GM20431 (cell line): ENCODE results near the gene EXOC6B.
"Not testable (repeated sequence)": the region's sequence is repeated elsewhere in the genome, so short reads cannot be mapped to it uniquely, and the experiment has no call there.

Source experiments
- in situ Hi-C: fragments of 300-500 bp; cut with MseI, MboI; formaldehyde crosslinking; loops from one replicate; pipeline ENCODE4 v1.15.0; 2020; ENCODE audit warnings: low sequenced_read_pairs; ENCODE audit not compliant: unreplicated experiment

EXOC6B gene

GRCh38 chr2:72515696-72516095 lies 310.1 kb downstream of the EXOC6B start:
- in situ Hi-C loops, result no loop called here

DNA sequence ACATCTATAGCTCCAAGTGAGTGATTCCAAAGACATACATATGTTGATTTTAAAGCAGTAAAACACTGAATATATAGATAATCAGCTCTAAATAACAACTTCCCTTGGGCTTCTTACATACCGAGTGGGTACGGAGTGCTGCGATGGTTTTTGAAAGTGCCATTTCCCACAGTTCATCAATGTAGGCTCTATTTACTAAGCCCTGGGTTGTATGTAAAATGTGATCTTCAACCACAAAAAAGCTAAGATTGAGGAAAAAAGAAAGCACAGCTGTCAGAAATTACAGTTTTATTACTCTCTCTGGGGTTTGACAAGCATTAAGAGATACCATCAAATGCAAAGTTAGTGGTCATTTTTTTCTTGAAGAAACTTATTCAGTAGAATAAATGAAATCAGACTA lies 312.8 kb downstream of the EXOC6B start:
- in situ Hi-C loops, result no loop called here

DNA sequence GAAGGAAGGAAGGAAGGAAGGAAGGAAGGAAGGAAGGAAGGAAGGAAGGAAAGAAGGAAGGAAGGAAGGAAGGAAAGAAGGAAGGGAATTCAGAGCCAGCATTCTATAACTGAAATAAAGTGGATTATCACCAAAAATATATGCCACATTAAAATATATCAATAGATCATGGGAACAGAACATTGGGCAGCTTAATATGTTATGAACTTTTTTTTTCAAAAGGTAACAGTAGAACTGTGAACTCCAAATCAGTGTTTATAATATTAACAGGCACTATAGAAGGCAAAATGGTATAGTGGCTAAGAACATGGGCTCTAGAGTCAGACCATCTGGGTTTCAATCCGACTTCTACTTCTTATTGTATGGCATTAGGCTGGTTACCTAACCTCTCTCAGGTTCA lies 313.5 kb downstream of the EXOC6B start:
- in situ Hi-C loops, result no loop called here

GRCh38 chr2:72511906-72512305 lies 313.9 kb downstream of the EXOC6B start:
- in situ Hi-C loops, result no loop called here

DNA sequence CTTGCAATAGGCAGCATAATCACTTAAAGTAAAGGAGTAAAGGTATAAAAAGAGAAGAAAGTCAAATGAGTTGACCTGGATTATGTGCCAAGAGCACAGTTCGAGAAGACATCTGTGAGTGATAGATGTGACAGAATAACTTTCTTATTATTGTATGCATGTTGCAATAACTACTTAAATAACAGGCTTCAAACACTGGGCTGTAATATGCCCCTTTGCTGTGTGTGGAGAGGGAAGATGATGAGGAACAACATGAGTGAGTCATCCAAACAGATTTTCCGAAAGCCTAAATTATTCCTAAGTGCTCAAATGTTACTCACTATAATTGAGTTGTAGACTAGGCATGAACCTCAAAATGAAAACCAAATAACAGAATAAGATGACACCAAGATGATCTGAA lies 328.1 kb downstream of the EXOC6B start:
- in situ Hi-C loops, result no loop called here

- in situ Hi-C loops, result no loop called here
Observed at GRCh38 chr2:72496479-72496878, 329.4 kb downstream of the EXOC6B start.

DNA sequence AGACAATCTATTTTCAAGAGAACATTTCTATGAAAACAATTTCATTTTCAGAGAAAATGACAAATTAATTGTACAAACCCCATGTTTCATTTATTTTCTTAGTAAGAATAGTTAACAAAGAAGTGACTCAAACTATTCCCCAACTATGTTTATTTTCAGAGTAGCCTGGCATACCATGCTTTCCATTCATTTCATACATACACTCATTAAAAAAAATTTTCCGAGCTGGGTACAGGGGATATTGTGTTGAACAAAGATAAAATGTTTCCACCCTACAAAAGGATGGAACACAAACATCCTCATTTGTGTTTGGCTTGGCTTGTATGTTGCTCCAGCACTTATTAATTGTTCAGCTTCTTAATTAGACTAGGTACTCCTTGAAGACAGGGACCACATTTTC lies 331.4 kb downstream of the EXOC6B start:
- in situ Hi-C loops, result no loop called here

- in situ Hi-C loops, result not testable (repeated sequence)
Observed at GRCh38 chr2:72484622-72485021, 341.2 kb downstream of the EXOC6B start.

GRCh38 chr2:72483346-72483745 lies 342.5 kb downstream of the EXOC6B start:
- in situ Hi-C loops, result no loop called here

GRCh38 chr2:72475246-72475645 lies 350.6 kb downstream of the EXOC6B start:
- in situ Hi-C loops, result no loop called here

- in situ Hi-C loops, result no loop called here
Observed at GRCh38 chr2:72457801-72458516, 367.9 kb downstream of the EXOC6B start.

- in situ Hi-C loops, result no loop called here
Observed at GRCh38 chr2:72454189-72454588, 371.6 kb downstream of the EXOC6B start.

DNA sequence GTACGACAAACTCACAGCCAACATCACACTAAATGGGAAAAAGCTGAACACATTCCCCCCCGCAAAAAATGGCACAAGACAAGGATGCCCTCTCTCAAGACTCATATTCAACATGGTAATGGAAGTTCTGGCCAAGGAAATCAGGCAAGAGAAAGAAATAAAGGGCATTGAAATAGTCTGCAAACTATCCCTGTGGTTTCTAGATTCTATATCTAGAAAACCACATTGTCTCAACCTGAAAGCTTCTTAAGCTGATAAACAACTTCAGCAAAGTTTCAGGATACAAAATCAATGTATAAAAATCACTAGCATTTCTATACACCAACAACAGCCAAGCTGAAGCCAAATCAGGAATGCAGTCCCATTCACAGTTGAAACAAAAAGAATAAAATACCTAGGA lies 383.6 kb downstream of the EXOC6B start:
- in situ Hi-C loops, result no loop called here

- in situ Hi-C loops, result no loop called here
Observed at GRCh38 chr2:72439892-72440291, 385.9 kb downstream of the EXOC6B start.

- in situ Hi-C loops, result no loop called here
Observed at GRCh38 chr2:72438364-72438763, 387.5 kb downstream of the EXOC6B start.

DNA sequence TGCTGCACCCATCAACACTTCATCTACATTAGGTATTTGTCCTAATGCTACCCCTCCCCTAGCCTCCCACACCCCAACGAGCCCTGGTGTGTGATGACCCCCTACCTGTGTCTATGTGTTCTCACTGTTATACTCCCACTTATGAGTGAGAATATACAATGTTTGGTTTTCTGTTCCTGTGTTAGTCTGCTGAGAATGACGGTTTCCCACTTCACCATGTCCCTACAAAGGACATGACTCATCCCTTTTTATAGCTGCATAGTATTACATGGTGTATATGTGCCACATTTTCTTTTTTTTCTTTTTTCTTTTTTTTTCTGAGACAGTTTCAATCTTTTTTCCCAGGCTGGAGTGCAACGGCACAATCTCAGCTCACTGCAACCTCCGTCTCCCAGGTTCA lies 394.1 kb downstream of the EXOC6B start:
- in situ Hi-C loops, result no loop called here

DNA sequence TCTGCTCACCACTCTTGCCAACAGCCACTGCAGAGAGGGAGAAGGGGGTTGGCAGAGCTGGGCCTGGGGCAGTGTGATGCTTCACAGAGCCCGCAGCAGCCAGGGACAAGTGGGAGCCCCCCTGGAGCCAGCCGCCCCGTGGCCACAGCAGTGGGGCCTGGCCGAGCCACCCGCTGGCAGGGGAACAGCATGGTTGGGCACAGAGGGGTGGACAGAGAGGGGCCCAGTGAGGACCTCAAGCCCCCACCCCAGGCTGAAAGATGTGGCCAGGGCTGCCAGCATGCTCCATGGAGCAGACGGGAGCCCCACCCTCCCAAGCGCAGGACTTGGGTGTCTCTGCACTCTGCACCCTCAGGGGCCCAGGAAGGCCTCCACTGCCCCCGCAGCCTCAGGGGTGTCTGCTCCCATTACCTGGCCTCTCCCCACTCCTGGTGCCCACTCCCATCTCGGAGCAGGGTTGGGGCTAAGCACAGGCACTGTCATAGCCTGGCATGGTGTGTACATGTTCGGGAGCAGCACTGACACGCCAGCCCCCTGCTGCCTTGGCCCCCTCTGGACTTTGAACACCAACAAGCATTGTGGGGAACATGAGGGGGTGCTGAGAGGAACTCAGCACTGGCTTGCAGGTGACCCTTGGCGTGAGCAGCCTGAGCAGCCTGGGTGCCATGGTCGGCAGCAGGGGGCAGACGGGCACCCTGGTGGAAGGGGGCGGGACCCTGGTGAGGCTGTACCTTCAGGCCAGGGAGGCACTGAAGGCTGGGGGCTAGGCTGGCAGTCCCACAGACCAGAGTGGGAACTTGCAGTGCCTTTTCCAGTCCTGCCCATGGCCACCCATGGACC lies 398.6 kb downstream of the EXOC6B start:
- in situ Hi-C loops, result no loop called here

GRCh38 chr2:72425996-72426395 lies 399.8 kb downstream of the EXOC6B start:
- in situ Hi-C loops, result no loop called here

DNA sequence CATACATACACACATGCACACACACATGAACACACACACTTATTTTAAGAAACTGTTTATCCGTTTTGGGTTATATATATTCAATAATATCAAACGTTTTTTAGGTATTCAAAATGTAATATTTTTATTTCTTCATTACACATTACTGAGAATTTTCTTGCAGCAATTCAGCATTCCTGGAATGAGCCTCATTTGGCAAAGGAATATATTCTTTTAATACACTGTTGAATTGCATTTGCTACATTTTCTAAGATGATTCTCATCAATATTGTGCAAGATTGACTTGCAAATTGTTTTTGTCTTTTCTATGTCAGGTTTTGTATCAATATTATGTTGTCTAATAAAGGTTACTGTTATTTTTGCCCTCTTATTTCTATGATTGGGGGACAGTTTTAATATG lies 402.1 kb downstream of the EXOC6B start:
- in situ Hi-C loops, result no loop called here

GRCh38 chr2:72421771-72422379 lies 404.0 kb downstream of the EXOC6B start:
- in situ Hi-C loops, result not testable (repeated sequence)

DNA sequence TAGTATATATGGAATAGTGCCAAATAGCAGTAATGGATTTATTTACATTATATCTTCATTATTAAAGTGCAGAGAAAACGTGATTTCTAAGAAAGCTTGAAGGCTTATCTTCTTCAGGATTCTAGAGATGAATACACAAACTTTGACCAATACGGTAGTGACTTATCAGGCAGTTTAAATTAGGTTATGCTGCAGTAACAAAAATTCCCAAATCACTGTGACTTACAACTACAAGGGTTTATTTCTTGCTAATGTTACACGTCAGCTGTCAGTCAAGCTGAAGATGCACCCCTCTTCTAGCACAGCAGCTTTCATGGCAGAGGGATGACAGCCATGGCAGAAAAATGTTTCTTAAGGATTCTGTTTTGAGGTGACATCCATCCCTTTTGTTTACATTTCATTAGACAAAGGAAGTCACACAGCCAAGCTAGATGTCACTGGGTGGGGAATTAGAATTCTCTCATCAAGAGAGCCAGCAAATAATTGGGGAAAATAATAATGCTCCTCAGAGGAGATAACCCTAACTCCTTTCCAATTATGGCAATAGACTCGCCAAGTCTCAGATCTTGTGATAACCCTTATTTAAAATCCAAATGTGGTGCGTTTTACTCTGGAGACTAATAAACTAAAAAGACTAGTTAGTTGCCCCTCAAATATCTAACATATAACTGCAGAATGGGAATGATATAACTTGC lies 409.9 kb downstream of the EXOC6B start:
- in situ Hi-C loops, result no loop called here
